Testis (tissue), 3 donors: ENCODE results near the gene CSNK1G2. TPM values are rescaled to one million over a fixed set of nuclear protein-coding genes. Genes with fewer than 3 reads are reported as not detected.

Experiments
- DNase-seq: peaks from one replicate; pipeline ENCODE4 v3.0.0-alpha.2; 2019
- H3K27ac ChIP-seq, 2 donors: fragments of 200-600 bp; sonication (generic); one replicate each; pipeline ENCODE4 v1.5.1; 2019
- H3K27me3 ChIP-seq: fragments of 200-600 bp; sonication (generic); one replicate; pipeline ENCODE4 v1.5.1; 2019
- H3K36me3 ChIP-seq: fragments of 200-600 bp; sonication (generic); one replicate; pipeline ENCODE4 v1.5.1; 2017; ENCODE audit warnings: low read depth; ENCODE audit errors: missing control alignments
- H3K4me1 ChIP-seq: fragments of 200-600 bp; sonication (generic); one replicate; pipeline ENCODE4 v1.5.1; 2019
- H3K4me3 ChIP-seq, 2 donors: fragments of 200-600 bp; sonication (generic); one replicate each; pipeline ENCODE4 v1.5.1; 2017 to 2019
- H3K9me3 ChIP-seq: fragments of 200-600 bp; sonication (generic); one replicate; pipeline ENCODE4 v1.5.1; 2017
- POLR2A ChIP-seq: fragments of 450-650 bp; IDR thresholded peaks from one replicate; pipeline ENCODE4 v1.6.1; 2017; ENCODE audit warnings: antibody characterized with exemption, mild to moderate bottlenecking, moderate library complexity
- WGBS, 2 donors: methylation state at CpG; one replicate each; pipeline ENCODE4 v1.1.5; 2018; 5-methylcytosine and 5-hydroxymethylcytosine counted together
- intact Hi-C: fragments of 100-400 bp; cut with DNase I; formaldehyde crosslinking; loops from one replicate; pipeline ENCODE4 v1.15.1; 2023; ENCODE audit warnings: low total_unique reads
- polyA plus RNA-seq: library from polyadenylated mRNA; stranded (reverse); fragments of 350-450 nt; fragmentation: Illumina TruSeq; extraction: RNeasy Lipid Tissue Mini Kit (QIAGEN cat#74804); gene quantifications from one replicate; pipeline ENCODE4 v1.2.3, GENCODE V29; 2014; ENCODE audit warnings: low read depth, low replicate concordance; ENCODE audit not compliant: insufficient read depth
- total RNA-seq, 2 donors: library from RNA; depleted of rRNA; stranded (reverse); fragments of >200 nt; gene quantifications; one replicate each; pipeline ENCODE4 v1.2.3, GENCODE V29; 2016
- TF ChIP-seq, protein P1 (sequence below), 3 experiments: fragments of 450-650 bp in 2 of 3; fragments of 200-600 bp in 1 of 3; sonication (generic) in 1 of 3; IDR thresholded peaks; one replicate each; pipeline ENCODE4 v1.5.1; 2016 to 2019; ENCODE audit warnings: antibody characterized with exemption in 3 of 3, mild to moderate bottlenecking in 2 of 3, moderate library complexity in 1 of 3

Gene CSNK1G2
- total and polyA plus RNA-seq, 3 donors from 2014 or later: 159 to 287 (median 178) TPM

GRCh38 chr19:1997353-1998233 is 56.6 kb downstream of the CSNK1G2 start:
- Histone ChIP-seq H3K27me3 (no peaks in the 10 kb centered on the region), H3K27ac (no peak overlapping the region), H3K9me3 (no peaks in the 10 kb centered on the region), H3K4me1 (no peaks in the 10 kb centered on the region), H3K4me3 (no peak overlapping the region), H3K36me3 (no peaks in the 10 kb centered on the region)
- no peak for DNase-seq
- TF ChIP-seq, protein P1, sequence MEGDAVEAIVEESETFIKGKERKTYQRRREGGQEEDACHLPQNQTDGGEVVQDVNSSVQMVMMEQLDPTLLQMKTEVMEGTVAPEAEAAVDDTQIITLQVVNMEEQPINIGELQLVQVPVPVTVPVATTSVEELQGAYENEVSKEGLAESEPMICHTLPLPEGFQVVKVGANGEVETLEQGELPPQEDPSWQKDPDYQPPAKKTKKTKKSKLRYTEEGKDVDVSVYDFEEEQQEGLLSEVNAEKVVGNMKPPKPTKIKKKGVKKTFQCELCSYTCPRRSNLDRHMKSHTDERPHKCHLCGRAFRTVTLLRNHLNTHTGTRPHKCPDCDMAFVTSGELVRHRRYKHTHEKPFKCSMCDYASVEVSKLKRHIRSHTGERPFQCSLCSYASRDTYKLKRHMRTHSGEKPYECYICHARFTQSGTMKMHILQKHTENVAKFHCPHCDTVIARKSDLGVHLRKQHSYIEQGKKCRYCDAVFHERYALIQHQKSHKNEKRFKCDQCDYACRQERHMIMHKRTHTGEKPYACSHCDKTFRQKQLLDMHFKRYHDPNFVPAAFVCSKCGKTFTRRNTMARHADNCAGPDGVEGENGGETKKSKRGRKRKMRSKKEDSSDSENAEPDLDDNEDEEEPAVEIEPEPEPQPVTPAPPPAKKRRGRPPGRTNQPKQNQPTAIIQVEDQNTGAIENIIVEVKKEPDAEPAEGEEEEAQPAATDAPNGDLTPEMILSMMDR (IDR thresholded peaks at IDR 0.05): no peak
- no peak for TF ChIP-seq POLR2A
- WGBS, 2 donors: 89 to 93% methylated on average over 31 of the region's 31 CpGs
- intact Hi-C loops: no loop called here

GRCh38 chr19:1998712-1999708 is 58.0 kb downstream of the CSNK1G2 start:
- Histone ChIP-seq H3K4me1 (no peaks in the 10 kb centered on the region), H3K36me3 (no peaks in the 10 kb centered on the region), H3K4me3 (no peak overlapping the region), H3K9me3 (no peaks in the 10 kb centered on the region), H3K27me3 (no peaks in the 10 kb centered on the region), H3K27ac (no peak overlapping the region)
- DNase-seq: no peak
- TF ChIP-seq, protein P1 (IDR thresholded peaks at IDR 0.05): no peak
- TF ChIP-seq POLR2A: no peak
- intact Hi-C loops: no loop called here
- 78 to 91% methylated on average over 43 to 52 of the region's 52 CpGs for WGBS, 2 donors

DNA sequence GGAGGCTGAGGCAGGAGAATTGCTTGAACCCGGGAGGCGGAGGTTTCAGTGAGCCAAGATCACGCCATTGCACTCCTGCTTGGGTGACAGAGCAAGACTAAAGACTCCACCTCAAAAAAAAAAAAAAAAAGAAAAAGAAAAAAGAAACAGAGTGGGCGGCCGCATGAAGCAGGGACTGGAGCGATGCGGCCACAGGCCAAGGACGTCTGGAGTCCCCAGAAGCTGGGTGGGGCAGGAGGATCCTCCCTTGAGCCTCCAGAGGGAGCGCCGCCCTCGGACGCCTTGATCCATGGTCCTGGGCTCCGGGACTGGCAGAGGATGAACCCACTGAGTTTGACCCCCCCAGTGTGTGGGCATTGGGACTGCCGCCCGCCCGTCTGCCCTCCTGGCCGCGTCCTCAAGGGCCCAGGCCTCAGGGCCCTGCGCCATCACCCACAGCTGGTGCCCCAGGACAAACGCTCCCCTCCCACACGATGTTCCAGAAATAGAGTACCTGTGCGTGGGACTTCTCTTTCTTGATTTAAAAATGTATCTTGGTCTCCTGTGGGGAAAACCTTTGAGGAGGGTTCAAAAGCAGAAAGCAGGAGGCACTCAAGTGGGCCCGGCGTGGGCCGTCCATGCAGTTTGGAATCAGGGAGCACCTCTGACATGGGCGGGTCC is 59.0 kb downstream of the CSNK1G2 start:
- TF ChIP-seq POLR2A: no peak
- TF ChIP-seq, protein P1 (IDR thresholded peaks at IDR 0.05): no peak
- Histone ChIP-seq H3K4me1 (no peaks in the 10 kb centered on the region), H3K27ac (no peak overlapping the region), H3K9me3 (no peaks in the 10 kb centered on the region), H3K4me3 (no peak overlapping the region), H3K36me3 (no peaks in the 10 kb centered on the region), H3K27me3 (no peaks in the 10 kb centered on the region)
- intact Hi-C loops: no loop called here
- 81 to 90% methylated on average over 21 to 26 of the region's 26 CpGs for WGBS, 2 donors
- DNase-seq: no peak

DNA sequence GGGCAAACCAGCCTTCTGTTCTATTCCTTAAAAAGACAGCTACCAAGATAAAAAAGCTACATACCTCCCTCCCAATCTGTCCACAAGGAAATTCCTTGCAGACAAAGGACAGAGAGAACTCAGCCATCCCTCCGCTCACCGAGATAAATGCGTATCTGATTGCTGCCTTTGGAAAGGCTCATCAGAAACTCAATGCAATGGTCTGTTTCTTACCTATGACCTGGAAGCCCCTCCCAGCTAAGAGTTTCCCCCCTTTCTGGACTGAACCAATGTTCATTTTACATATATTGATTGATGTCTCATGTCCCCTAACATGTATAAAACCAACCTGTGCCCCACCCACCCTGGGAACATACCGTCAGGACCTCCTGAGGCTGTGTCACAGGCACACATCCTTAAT is 62.9 kb downstream of the CSNK1G2 start:
- H3K27ac ChIP-seq: no peak overlapping the region
- no peak for TF ChIP-seq POLR2A
- TF ChIP-seq, protein P1 (IDR thresholded peaks at IDR 0.05): no peak
- H3K36me3 ChIP-seq: no peaks in the 10 kb centered on the region
- no peaks in the 10 kb centered on the region for H3K27me3 ChIP-seq
- DNase-seq: no peak
- 53 to 62% methylated on average over 4 of the region's 4 CpGs for WGBS, 2 donors
- no peak overlapping the region for H3K4me3 ChIP-seq
- H3K9me3 ChIP-seq: no peaks in the 10 kb centered on the region
- intact Hi-C loops: no loop called here
- no peaks in the 10 kb centered on the region for H3K4me1 ChIP-seq
